Lower lobe of right lung (tissue), 2 donors: ENCODE measurements around the gene CDCA8. TPM values are rescaled to one million over a fixed set of nuclear protein-coding genes. Genes with fewer than 3 reads are reported as not detected.

Experiments used
- ATAC-seq, 2 donors: fragments of 200-7000 bp; cut with Tn5 transposase; one replicate each; pipeline ENCODE4 v1.9.1; 2020 to 2022; ENCODE audit warnings: mild to moderate bottlenecking in 2 of 2, moderate library complexity in 2 of 2
- DNase-seq: peaks from one replicate; pipeline ENCODE4 v3.0.0-alpha.2; 2020
- H3K27ac ChIP-seq: fragments of 200-600 bp; one replicate; pipeline ENCODE4 v1.8.0; 2022
- H3K27me3 ChIP-seq: fragments of 200-600 bp; one replicate; pipeline ENCODE4 v1.8.0; 2022; ENCODE audit warnings: low read depth
- H3K36me3 ChIP-seq: fragments of 200-600 bp; one replicate; pipeline ENCODE4 v1.8.0; 2022; ENCODE audit warnings: mild to moderate bottlenecking
- H3K4me1 ChIP-seq: fragments of 200-600 bp; one replicate; pipeline ENCODE4 v1.8.0; 2022
- H3K4me3 ChIP-seq: fragments of 200-600 bp; one replicate; pipeline ENCODE4 v1.8.0; 2022; ENCODE audit warnings: mild to moderate bottlenecking
- H3K9me3 ChIP-seq: fragments of 200-600 bp; one replicate; pipeline ENCODE4 v1.8.0; 2022
- CTCF ChIP-seq: fragments of 200-600 bp; IDR thresholded peaks from one replicate; pipeline ENCODE4 v1.8.0; 2022; ENCODE audit warnings: antibody characterized with exemption, mild to moderate bottlenecking
- intact Hi-C: fragments of 100-400 bp; cut with DNase I; formaldehyde crosslinking; loops from one replicate; pipeline ENCODE4 v1.11.0; 2022
- total RNA-seq: library from RNA; stranded (reverse); fragmentation: NEBNext Ultra II Directional; extraction: Animal tissue kit (Norgen Biotek cat#: 25700); gene quantifications from one replicate; pipeline ENCODE4 v1.2.1, GENCODE V29; 2021
- donor health status: DM: no; HTN: yes; CAD: no; lungs with severe emphysema.

The CDCA8 gene
- total RNA-seq, 1 donor from 2014 or later, result 1.7 TPM

DNA sequence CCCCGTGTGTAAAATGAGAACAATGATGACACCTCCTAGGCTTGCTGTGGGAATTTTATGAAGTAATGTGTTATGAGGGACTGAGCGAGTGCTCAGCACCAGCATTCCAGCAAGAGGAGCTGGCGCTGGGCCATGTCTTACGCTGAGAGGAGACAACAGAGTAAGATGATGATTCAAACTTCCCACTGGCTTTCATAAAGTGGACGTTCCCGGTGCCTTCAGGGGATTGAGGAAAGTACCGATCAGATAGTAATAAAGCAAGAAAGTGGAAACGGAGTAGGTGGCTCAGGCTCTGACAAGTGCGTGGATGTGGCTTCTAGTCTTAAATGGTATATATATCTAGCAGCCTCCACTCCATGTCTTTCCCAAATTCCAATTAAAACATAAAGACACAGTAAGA lies 48.8 kb downstream of the CDCA8 start:
- Histone ChIP-seq H3K4me1 (no peaks in the 10 kb centered on the region), H3K4me3 (no peak overlapping the region), H3K27ac (no peak overlapping the region), H3K27me3 (peaks cover 10% of the 10 kb centered on the region), H3K36me3 (no peaks in the 10 kb centered on the region), H3K9me3 (no peaks in the 10 kb centered on the region)
- no peak for TF ChIP-seq CTCF
- ATAC-seq (no peak), DNase-seq (no peak)
- intact Hi-C loops, result no loop called here

DNA sequence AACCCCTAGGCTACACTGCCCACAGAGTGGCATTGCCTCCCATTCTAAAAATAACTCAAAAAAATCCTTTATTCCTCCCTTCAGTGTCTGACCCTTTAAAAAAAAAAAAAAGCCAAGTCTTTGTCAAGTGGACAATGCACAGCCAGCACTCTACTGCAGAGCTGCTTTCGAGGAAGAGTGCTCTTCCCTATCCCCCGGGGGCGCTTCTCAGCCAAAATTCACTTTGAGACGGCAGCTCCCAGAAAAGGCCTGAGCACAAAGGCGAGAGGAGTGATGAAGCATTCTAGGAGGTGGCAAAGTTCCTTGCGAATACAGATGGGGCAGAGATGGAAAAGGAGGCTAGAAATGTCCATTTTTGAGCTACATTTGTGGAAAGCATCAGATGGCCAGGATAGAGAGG lies 49.3 kb downstream of the CDCA8 start:
- intact Hi-C loops, result no loop called here
- no peak for DNase-seq
- ATAC-seq, result no peak
- Histone ChIP-seq H3K36me3 (no peaks in the 10 kb centered on the region), H3K4me1 (no peaks in the 10 kb centered on the region), H3K9me3 (no peaks in the 10 kb centered on the region), H3K27me3 (peaks cover 10% of the 10 kb centered on the region), H3K27ac (no peak overlapping the region), H3K4me3 (no peak overlapping the region)
- TF ChIP-seq CTCF, result no peak

DNA sequence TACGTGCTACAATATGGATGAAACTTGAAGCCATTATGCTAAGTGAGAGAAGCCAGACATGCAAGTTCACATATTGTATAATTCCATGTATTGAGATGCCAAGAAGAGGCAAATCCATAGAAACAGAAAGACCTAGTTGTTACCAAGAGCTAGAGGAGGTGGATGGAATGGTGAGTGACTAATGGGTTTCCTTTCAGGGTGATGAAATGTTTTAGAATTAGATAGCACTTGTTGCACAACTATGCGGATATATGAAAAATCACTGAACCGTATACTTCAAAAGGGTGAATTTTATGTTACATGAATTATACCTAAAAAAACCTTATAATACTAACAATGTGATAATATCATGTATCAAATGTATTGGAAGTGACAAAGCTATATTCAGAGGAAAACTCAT lies 54.5 kb downstream of the CDCA8 start:
- no peak for TF ChIP-seq CTCF
- ATAC-seq (no peak), DNase-seq (no peak)
- Histone ChIP-seq H3K4me3 (no peak overlapping the region), H3K27me3 (peaks cover 38% of the 10 kb centered on the region), H3K27ac (no peak overlapping the region), H3K36me3 (no peaks in the 10 kb centered on the region), H3K4me1 (no peaks in the 10 kb centered on the region), H3K9me3 (peaks cover 3% of the 10 kb centered on the region)
- intact Hi-C loops, result no loop called here

DNA sequence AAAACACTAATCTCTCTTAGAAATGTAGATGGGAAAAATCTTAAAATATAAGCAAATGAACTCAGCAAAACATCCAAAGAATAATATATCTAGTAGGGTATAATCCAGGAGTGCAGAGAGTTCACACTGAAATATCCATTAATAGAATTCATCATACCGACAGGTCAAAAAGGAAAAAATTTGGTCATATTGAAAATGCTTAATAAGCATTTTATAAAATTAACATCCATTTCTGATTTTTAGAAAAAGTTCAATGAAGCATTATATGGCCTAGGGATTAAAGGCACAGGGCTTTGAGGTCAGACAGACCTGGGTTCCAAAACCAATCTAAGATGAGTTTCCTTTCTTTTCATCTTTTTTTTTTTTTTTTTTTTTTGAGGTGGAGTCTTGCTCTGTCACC lies 56.2 kb downstream of the CDCA8 start:
- Histone ChIP-seq H3K4me1 (no peaks in the 10 kb centered on the region), H3K27me3 (peaks cover 37% of the 10 kb centered on the region)

GRCh38 chr1:37752213-37752582 lies 59.9 kb downstream of the CDCA8 start:
- ATAC-seq, result no peak
- Histone ChIP-seq H3K4me3 (peak overlapping the region; percentile 39), H3K36me3 (no peaks in the 10 kb centered on the region), H3K27ac (no peak overlapping the region), H3K27me3 (peaks cover 64% of the 10 kb centered on the region), H3K4me1 (no peaks in the 10 kb centered on the region), H3K9me3 (peaks cover under 1% of the 10 kb centered on the region)
- intact Hi-C loops, result no loop called here
- DNase-seq, result no peak
- no peak for TF ChIP-seq CTCF

More for the DNA sequence above, 56.2 kb downstream of the CDCA8 start:
- Histone ChIP-seq H3K9me3 (peaks cover 3% of the 10 kb centered on the region), H3K27ac (no peak overlapping the region), H3K36me3 (no peaks in the 10 kb centered on the region), H3K4me3 (no peak overlapping the region)
- ATAC-seq (no peak), DNase-seq (no peak)
- intact Hi-C loops, result no loop called here
- no peak for TF ChIP-seq CTCF
